ENCODE data around the gene ADK. TPM values are rescaled to one million over a fixed set of nuclear protein-coding genes. Genes with fewer than 3 reads are reported as not detected.

The ADK gene
- total RNA-seq, 1 experiment from 2014 or later: 26.8 TPM

GRCh38 chr10:74644738-74645137 is 493.7 kb downstream of the ADK start:
- Histone ChIP-seq H3K18ac (ENCODE audit: insufficient read length, low read depth, low read length) (no peak overlapping the region), H4K5ac (ENCODE audit: insufficient read length, low read depth, low read length) (no peak overlapping the region), H3K9me3 (ENCODE audit: control insufficient read depth, low read depth, low read length) (no peaks in the 10 kb centered on the region), H2AK5ac (ENCODE audit: insufficient read length, low read length) (no peak overlapping the region), H3K56ac (ENCODE audit: insufficient read length, low read depth, low read length) (no peak overlapping the region), H3K4me2 (ENCODE audit: insufficient read depth, insufficient read length, low read length) (no peak overlapping the region), H3K79me1 (ENCODE audit: insufficient read depth, low read depth, low read length, poor library complexity, severe bottlenecking) (no peaks in the 10 kb centered on the region), H2BK15ac (ENCODE audit: low read depth, low read length) (no peak overlapping the region), H3K4me1 (ENCODE audit: insufficient read depth, low read length) (peaks cover 6% of the 10 kb centered on the region; the same call in 1 of the 2 replicates), H3K79me2 (ENCODE audit: insufficient read depth, low read length) (no peaks in the 10 kb centered on the region), H3K23me2 (ENCODE audit: insufficient read length, low read depth, low read length, poor library complexity, severe bottlenecking) (no peaks in the 10 kb centered on the region), H3K27me3 (ENCODE audit: insufficient read depth, low read length) (no peaks in the 10 kb centered on the region), H3K4ac (ENCODE audit: low read depth, low read length) (no peak overlapping the region), H3T11ph (ENCODE audit: low read length) (no peak overlapping the region), H2AFZ (ENCODE audit: low read length) (no peak overlapping the region), H4K20me1 (ENCODE audit: control insufficient read depth, insufficient read depth, insufficient read length) (no peaks in the 10 kb centered on the region), H3K27ac (ENCODE audit: insufficient read length, low read depth, low read length) (no peak overlapping the region), H4K91ac (ENCODE audit: insufficient read length, low read depth, low read length) (no peak overlapping the region), H3K23ac (ENCODE audit: insufficient read length, low read depth, low read length) (no peak overlapping the region), H2BK5ac (ENCODE audit: insufficient read length, low read length) (no peak overlapping the region), H3K14ac (ENCODE audit: insufficient read depth, low read length) (no peak overlapping the region), H4K8ac (replicated peaks; ENCODE audit: insufficient read length, low read depth, low read length) (no peak overlapping the region), H3K9ac (ENCODE audit: extremely low read depth, insufficient read length, low read length) (no peak overlapping the region), H2BK12ac (ENCODE audit: insufficient read length, low read depth, low read length) (no peak overlapping the region), H2BK120ac (ENCODE audit: low read depth, low read length, poor library complexity, severe bottlenecking) (no peak overlapping the region), H2BK20ac (ENCODE audit: low read depth, low read length, poor library complexity, severe bottlenecking) (no peak overlapping the region)
- Mint-ChIP-seq H3K27me3 (ENCODE audit: low read depth) (no peaks in the 10 kb centered on the region), H3K36me3 (ENCODE audit: insufficient read depth in 1 of 3, low read depth in 3 of 3) (peaks cover 1 to 11% (median 10%) of the 10 kb centered on the region in 3 experiments; a peak in 4 of 7 replicates), H3K27ac (no peak overlapping the region; a peak in 2 of 7 replicates), H3K4me3 (no peak overlapping the region), H3K4me1 (peaks cover 24% of the 10 kb centered on the region in 2 experiments), H3K9me3 (peaks cover 3 to 7% of the 10 kb centered on the region in 2 experiments; a peak in 4 of 5 replicates)
- no peak for TF ChIP-seq CTCF (conservative IDR thresholded peaks at IDR 0.05)
- no peak for DNase-seq
- WGBS (ENCODE audit: extremely low coverage, insufficient read length, low lambda C conversion rate): no CpG with 5 or more reads among the region's 2 CpGs
